IPS-18c (cell line): Measurements from ENCODE around the gene ABCE1.
"Not testable (repeated sequence)": the region's sequence is repeated elsewhere in the genome, so short reads cannot be mapped to it uniquely, and the experiment has no call there.

ENCODE experiments used
- H3K4me3 ChIP-seq: 2 replicates; pipeline ENCODE4 v1.7.0; 2013; ENCODE audit warnings: low read depth, mild to moderate bottlenecking, low read length, moderate library complexity; ENCODE audit not compliant: insufficient read depth
- H3K9me3 ChIP-seq: one replicate; pipeline ENCODE4 v1.6.1; 2013; ENCODE audit warnings: mild to moderate bottlenecking, low read length, moderate library complexity; ENCODE audit not compliant: control insufficient read depth, insufficient read depth

The ABCE1 gene

GRCh38 chr4:145097331-145097820, 735 bp upstream of the ABCE1 start:
- H3K9me3 ChIP-seq: no peaks in the 10 kb centered on the region
- H3K4me3 ChIP-seq: peak overlapping the region; percentile 85

- Histone ChIP-seq H3K4me3 (peak overlapping the region; percentile 85), H3K9me3 (no peaks in the 10 kb centered on the region)
Measured at GRCh38 chr4:145098675-145099037, 545 bp downstream of the ABCE1 start.

GRCh38 chr4:145099653-145100052, 1.5 kb downstream of the ABCE1 start:
- no peaks in the 10 kb centered on the region for H3K9me3 ChIP-seq
- H3K4me3 ChIP-seq: 0 out of 2 replicates have a peak overlapping the region, but pooled peaks have one; percentile 85

GRCh38 chr4:145101091-145101490, 3.0 kb downstream of the ABCE1 start:
- Histone ChIP-seq H3K9me3 (no peaks in the 10 kb centered on the region), H3K4me3 (no peak overlapping the region)

- Histone ChIP-seq H3K9me3 (no peaks in the 10 kb centered on the region), H3K4me3 (no peak overlapping the region)
Measured at GRCh38 chr4:145102619-145103018, 4.5 kb downstream of the ABCE1 start.

- H3K4me3 ChIP-seq: no peak overlapping the region
Measured at GRCh38 chr4:145103496-145103895, 5.4 kb downstream of the ABCE1 start.

GRCh38 chr4:145107126-145107525, 9.0 kb downstream of the ABCE1 start:
- Histone ChIP-seq H3K9me3 (no peaks in the 10 kb centered on the region), H3K4me3 (no peak overlapping the region)

More at GRCh38 chr4:145103496-145103895, 5.4 kb downstream of the ABCE1 start:
- no peaks in the 10 kb centered on the region for H3K9me3 ChIP-seq

- H3K4me3 ChIP-seq: no peak overlapping the region
- H3K9me3 ChIP-seq: no peaks in the 10 kb centered on the region
Measured at GRCh38 chr4:145108128-145108527, 10.0 kb downstream of the ABCE1 start.

GRCh38 chr4:145125396-145125795, 27.3 kb downstream of the ABCE1 start:
- Histone ChIP-seq H3K4me3 (no peak overlapping the region), H3K9me3 (no peaks in the 10 kb centered on the region)

GRCh38 chr4:145130130-145130529, 32.0 kb downstream of the ABCE1 start:
- H3K9me3 ChIP-seq: no peaks in the 10 kb centered on the region
- no peak overlapping the region for H3K4me3 ChIP-seq

- Histone ChIP-seq H3K9me3 (no peaks in the 10 kb centered on the region), H3K4me3 (no peak overlapping the region)
Measured at GRCh38 chr4:145130788-145131399, 32.8 kb downstream of the ABCE1 start.

GRCh38 chr4:145131848-145132247, 33.7 kb downstream of the ABCE1 start:
- no peaks in the 10 kb centered on the region for H3K9me3 ChIP-seq
- H3K4me3 ChIP-seq: no peak overlapping the region

- H3K9me3 ChIP-seq: no peaks in the 10 kb centered on the region
Measured at GRCh38 chr4:145132511-145133098, 34.5 kb downstream of the ABCE1 start.

GRCh38 chr4:145136219-145136618, 38.1 kb downstream of the ABCE1 start:
- H3K9me3 ChIP-seq, H3K4me3 ChIP-seq: not testable (repeated sequence)

More at GRCh38 chr4:145132511-145133098, 34.5 kb downstream of the ABCE1 start:
- H3K4me3 ChIP-seq: no peak overlapping the region

GRCh38 chr4:145148980-145149379, 50.9 kb downstream of the ABCE1 start:
- Histone ChIP-seq H3K9me3 (no peaks in the 10 kb centered on the region), H3K4me3 (no peak overlapping the region)

GRCh38 chr4:145153181-145153903, 55.2 kb downstream of the ABCE1 start:
- H3K4me3 ChIP-seq: no peak overlapping the region
- no peaks in the 10 kb centered on the region for H3K9me3 ChIP-seq

- H3K4me3 ChIP-seq: no peak overlapping the region
- H3K9me3 ChIP-seq: no peaks in the 10 kb centered on the region
Measured at GRCh38 chr4:145153904-145154298, 55.8 kb downstream of the ABCE1 start.

- no peaks in the 10 kb centered on the region for H3K9me3 ChIP-seq
- H3K4me3 ChIP-seq: no peak overlapping the region
Measured at GRCh38 chr4:145154573-145154972, 56.5 kb downstream of the ABCE1 start.
